CD4-positive, alpha-beta T cell treated with Interleukin-15 for 4 hours (primary cell): ENCODE results near the gene DHRS7B.
"Not testable (repeated sequence)": the region's sequence is repeated elsewhere in the genome, so short reads cannot be mapped to it uniquely, and the experiment has no call there.

Source experiments
- DNase-seq: peaks from one replicate; pipeline ENCODE4 v3.0.0-alpha.2; 2020; ENCODE audit warnings: low spot score

The DHRS7B gene

GRCh38 chr17:21209511-21210175 is 82.9 kb downstream of the DHRS7B start:
- no peak for DNase-seq

- DNase-seq, result no peak
Observed at GRCh38 chr17:21210411-21211076, 83.8 kb downstream of the DHRS7B start.

GRCh38 chr17:21211825-21212479 is 85.2 kb downstream of the DHRS7B start:
- DNase-seq, result no peak

- no peak for DNase-seq
Observed at GRCh38 chr17:21212826-21213637, 86.3 kb downstream of the DHRS7B start.

- no peak for DNase-seq
Observed at GRCh38 chr17:21213638-21214014, 86.9 kb downstream of the DHRS7B start.

GRCh38 chr17:21214015-21214776 is 87.4 kb downstream of the DHRS7B start, which contains the start of gene TMEM11:
TSS of gene TMEM11 (minus strand) at chr17:21214161. CDS start at chr17:21214152, 9 bp downstream.
- peak; percentile 94 for DNase-seq

GRCh38 chr17:21214777-21215541 is 88.2 kb downstream of the DHRS7B start:
- DNase-seq, result no peak

GRCh38 chr17:21215935-21216334 is 89.2 kb downstream of the DHRS7B start:
- no peak for DNase-seq

GRCh38 chr17:21217346-21217745 is 90.6 kb downstream of the DHRS7B start:
- no peak for DNase-seq

GRCh38 chr17:21218101-21218500 is 91.3 kb downstream of the DHRS7B start:
- DNase-seq, result no peak

GRCh38 chr17:21218831-21219380 is 92.1 kb downstream of the DHRS7B start:
- DNase-seq, result no peak

- no peak for DNase-seq
Observed at GRCh38 chr17:21223086-21223485, 96.3 kb downstream of the DHRS7B start.

GRCh38 chr17:21227277-21227676 is 100.5 kb downstream of the DHRS7B start:
- not testable (repeated sequence) for DNase-seq

GRCh38 chr17:21228111-21228510 is 101.3 kb downstream of the DHRS7B start:
- DNase-seq, result no peak

GRCh38 chr17:21228845-21229244 is 102.1 kb downstream of the DHRS7B start:
- DNase-seq, result no peak

- no peak for DNase-seq
Observed at GRCh38 chr17:21231533-21231932, 104.8 kb downstream of the DHRS7B start.

GRCh38 chr17:21232033-21232749 is 105.4 kb downstream of the DHRS7B start:
- DNase-seq, result no peak

- no peak for DNase-seq
Observed at GRCh38 chr17:21233581-21234347, 107.0 kb downstream of the DHRS7B start.

GRCh38 chr17:21235921-21236320 is 109.2 kb downstream of the DHRS7B start:
- DNase-seq, result no peak
